SK-N-SH treated with all-trans-retinoic acid at 6 μM for 48 hours (cell line): ENCODE data around the gene GSTT2B.

Source experiments
- ARNTL ChIP-seq: fragments of 450-650 bp; formaldehyde crosslinking; IDR thresholded peaks from 2 replicates; pipeline ENCODE4 v1.5.0; 2020; ENCODE audit warnings: low read depth, mild to moderate bottlenecking, moderate library complexity, borderline replicate concordance
- BACH2 ChIP-seq: fragments of 250-450 bp; sonication (Bioruptor Pico); IDR thresholded peaks from 2 replicates; pipeline ENCODE4 v1.9.0; 2021; ENCODE audit warnings: mild to moderate bottlenecking, borderline replicate concordance
- CREB5 ChIP-seq: fragments of 250-450 bp; sonication (Bioruptor Pico); IDR thresholded peaks from 2 replicates; pipeline ENCODE4 v1.5.1; 2020; ENCODE audit warnings: low read depth, mild to moderate bottlenecking, moderate library complexity
- ESRRG ChIP-seq: fragments of 250-450 bp; sonication (Bioruptor Pico); IDR thresholded peaks from 2 replicates; pipeline ENCODE4 v1.6.1; 2021; ENCODE audit warnings: mild to moderate bottlenecking
- GLIS3 ChIP-seq: fragments of 250-450 bp; sonication (Bioruptor Pico); IDR thresholded peaks from 2 replicates; pipeline ENCODE4 v1.5.0; 2020; ENCODE audit warnings: mild to moderate bottlenecking, moderate library complexity
- PATZ1 ChIP-seq: fragments of 250-450 bp; sonication (Bioruptor Pico); IDR thresholded peaks from 2 replicates; pipeline ENCODE4 v1.8.0; 2020; ENCODE audit warnings: mild to moderate bottlenecking, moderate library complexity, borderline replicate concordance
- POU6F1 ChIP-seq: fragments of 250-450 bp; sonication (Bioruptor Pico); IDR thresholded peaks from 2 replicates; pipeline ENCODE4 v1.8.0; 2021; ENCODE audit warnings: low read depth, mild to moderate bottlenecking, moderate library complexity, borderline replicate concordance
- RARB ChIP-seq: fragments of 250-450 bp; sonication (Bioruptor Pico); IDR thresholded peaks from 2 replicates; pipeline ENCODE4 v1.8.0; 2021; ENCODE audit warnings: mild to moderate bottlenecking, moderate library complexity
- ZC3H10 ChIP-seq: fragments of 250-450 bp; sonication (Bioruptor Pico); IDR thresholded peaks from 2 replicates; pipeline ENCODE4 v1.5.1; 2021; ENCODE audit warnings: mild to moderate bottlenecking, moderate library complexity
- ZFP3 ChIP-seq: fragments of 250-450 bp; sonication (Bioruptor Pico); IDR thresholded peaks from 2 replicates; pipeline ENCODE4 v1.5.0; 2020; ENCODE audit warnings: mild to moderate bottlenecking, moderate library complexity
- ZFP30 ChIP-seq: fragments of 450-650 bp; formaldehyde crosslinking; IDR thresholded peaks from 2 replicates; pipeline ENCODE4 v1.5.0; 2022; ENCODE audit warnings: mild to moderate bottlenecking, moderate library complexity
- ZNF70 ChIP-seq: fragments of 450-650 bp; formaldehyde crosslinking; IDR thresholded peaks from 2 replicates; pipeline ENCODE4 v1.5.0; 2020; ENCODE audit warnings: mild to moderate bottlenecking, moderate library complexity

GRCh38 chr22:23908587-23909205 lies 52.3 kb downstream of the GSTT2B start:
- TF ChIP-seq BACH2 (CRISPR knock-in tag) = no peak
- no peak for TF ChIP-seq ARNTL (CRISPR knock-in tag)
- no peak for TF ChIP-seq ZC3H10 (CRISPR knock-in tag)
- TF ChIP-seq ZNF70 = no peak
- no peak for TF ChIP-seq PATZ1 (CRISPR knock-in tag)
- no peak for TF ChIP-seq ZFP30 (CRISPR knock-in tag)
- no peak for TF ChIP-seq RARB (CRISPR knock-in tag)
- TF ChIP-seq ESRRG (CRISPR knock-in tag) = no peak
- no peak for TF ChIP-seq CREB5
- no peak for TF ChIP-seq POU6F1
- no peak for TF ChIP-seq ZFP3
- TF ChIP-seq GLIS3 = no peak
